K562 (cell line): Measurements from ENCODE around the gene LY6G6C. TPM values are rescaled to one million over a fixed set of nuclear protein-coding genes. Genes with fewer than 3 reads are reported as not detected.

Source experiments
- DIDO1 ChIP-seq: fragments of 450-650 bp; IDR thresholded peaks from 2 replicates; pipeline ENCODE4 v1.6.1; 2016; ENCODE audit warnings: low read depth, missing biosample characterization, missing genetic modification characterization
- ELK3 ChIP-seq: fragments of 450-650 bp; formaldehyde crosslinking; IDR thresholded peaks from 2 replicates; pipeline ENCODE4 v1.4.0; 2020; ENCODE audit warnings: mild to moderate bottlenecking
- ERF ChIP-seq: fragments of 450-650 bp; formaldehyde crosslinking; IDR thresholded peaks from 2 replicates; pipeline ENCODE4 v1.4.0; 2020; ENCODE audit warnings: mild to moderate bottlenecking, mixed read lengths
- GABPB1 ChIP-seq: sonication (generic); formaldehyde crosslinking; IDR thresholded peaks from 2 replicates; pipeline ENCODE4 v1.8.0; 2022; ENCODE audit warnings: mild to moderate bottlenecking, missing genetic modification reagents
- GTF3C2 ChIP-seq: IDR thresholded peaks from 3 replicates; pipeline ENCODE4 v1.6.1; 2011; ENCODE audit warnings: borderline replicate concordance, mild to moderate bottlenecking, moderate library complexity; ENCODE audit not compliant: insufficient read length; ENCODE audit errors: extremely low read depth
- HDAC6 ChIP-seq: IDR thresholded peaks from 2 replicates; pipeline ENCODE4 v1.6.1; 2012; ENCODE audit warnings: low read depth, mild to moderate bottlenecking, control low read depth, inconsistent platforms, low read length, moderate library complexity
- MCM5 ChIP-seq: fragments of 450-650 bp; IDR thresholded peaks from 2 replicates; pipeline ENCODE4 v1.6.1; 2016; ENCODE audit warnings: low read depth
- MXD1 ChIP-seq: fragments of 250-450 bp; sonication (Bioruptor Pico); IDR thresholded peaks from 2 replicates; pipeline ENCODE4 v1.8.0; 2021; ENCODE audit warnings: borderline replicate concordance, mild to moderate bottlenecking, moderate library complexity; ENCODE audit not compliant: poor library complexity, severe bottlenecking
- NFYB ChIP-seq: IDR thresholded peaks from 2 replicates; pipeline ENCODE4 v1.6.1; 2011; ENCODE audit warnings: mild to moderate bottlenecking, moderate library complexity; ENCODE audit not compliant: insufficient read length; ENCODE audit errors: extremely low read depth
- PHTF2 ChIP-seq: fragments of 250-450 bp; sonication (Bioruptor Pico); IDR thresholded peaks from 2 replicates; pipeline ENCODE4 v1.5.0; 2021; ENCODE audit warnings: mild to moderate bottlenecking
- SMAD4 ChIP-seq: fragments of 250-450 bp; sonication (Bioruptor Pico); conservative IDR thresholded peaks from 2 replicates; pipeline ENCODE4 v1.8.0; 2021; ENCODE audit warnings: inconsistent platforms, mild to moderate bottlenecking, moderate library complexity
- SRSF1 ChIP-seq: fragments of 200-400 bp; formaldehyde crosslinking; IDR thresholded peaks from 2 replicates; pipeline ENCODE4 v1.6.1; 2017; ENCODE audit warnings: mild to moderate bottlenecking, low read depth, low read length, moderate library complexity
- ZFP30 ChIP-seq: fragments of 250-450 bp; sonication (Bioruptor Pico); IDR thresholded peaks from 2 replicates; pipeline ENCODE4 v1.8.0; 2022; ENCODE audit warnings: moderate library complexity, mild to moderate bottlenecking, inconsistent platforms, borderline replicate concordance
- ZNF121 ChIP-seq: sonication (generic); formaldehyde crosslinking; conservative IDR thresholded peaks from 2 replicates; pipeline ENCODE4 v1.8.0; 2022; ENCODE audit warnings: missing genetic modification reagents
- ZNF124 ChIP-seq: sonication (generic); formaldehyde crosslinking; IDR thresholded peaks from 2 replicates; pipeline ENCODE4 v1.8.1; 2022; ENCODE audit warnings: missing genetic modification reagents
- ZNF584 ChIP-seq: fragments of 200-800 bp; sonication (Bioruptor generic); IDR thresholded peaks from 2 replicates; pipeline ENCODE4 v1.6.1; 2016; ENCODE audit warnings: low read depth, mild to moderate bottlenecking, missing genetic modification characterization, missing compliant biosample characterization
- ZNF589 ChIP-seq: fragments of 200-800 bp; sonication (Bioruptor generic); IDR thresholded peaks from 2 replicates; pipeline ENCODE4 v1.6.1; 2016; ENCODE audit warnings: low read depth, missing genetic modification characterization, missing compliant biosample characterization
- ZSCAN29 ChIP-seq: fragments of 450-650 bp; IDR thresholded peaks from 2 replicates; pipeline ENCODE4 v1.6.1; 2017
- polyA plus RNA-seq, 8 experiments: library from polyadenylated mRNA; depleted of rRNA in 4 of 8; stranded (reverse) in 5 of 8; unstranded in 3 of 8; fragments of >200 nt; fragmentation: Nextera tagmentation in 2 of 8; fragmentation: Illumina TruSeq in 1 of 8; extraction: Ambion mirVana in 2 of 8; extraction: Trizol in 1 of 8; gene quantifications; 2 replicates each; pipeline versions ENCODE4 v1.2.1 to v1.2.3, GENCODE V29; 2011 to 2014; ENCODE audit warnings: inconsistent platforms in 1 of 8, missing spikeins in 1 of 8
- total RNA-seq, 7 experiments: library from RNA; depleted of rRNA in 6 of 7; stranded (reverse); fragments of >200 nt in 6 of 7; fragmentation: Illumina TruSeq in 2 of 7; extraction: Trizol in 2 of 7; gene quantifications; 2 replicates each; pipeline versions ENCODE4 v1.2.1 to v1.2.3, GENCODE V29; 2011 to 2021; ENCODE audit warnings: low replicate concordance in 1 of 7
- TF ChIP-seq, protein P1 (sequence below): fragments of 250-450 bp; sonication (Bioruptor Pico); IDR thresholded peaks from 2 replicates; pipeline ENCODE4 v1.9.0; 2021; ENCODE audit warnings: mild to moderate bottlenecking, inconsistent platforms
- TF ChIP-seq, protein P2 (sequence below): sonication (generic); formaldehyde crosslinking; IDR thresholded peaks from 2 replicates; pipeline ENCODE4 v1.5.0; 2020; ENCODE audit warnings: missing genetic modification reagents

Gene LY6G6C
- total and polyA plus RNA-seq, 9 of the 15 experiments (the other 6 are each of a cell fraction or from before 2014, with no cell fraction given): 0.06 to 0.20 TPM; not detected in 7

DNA sequence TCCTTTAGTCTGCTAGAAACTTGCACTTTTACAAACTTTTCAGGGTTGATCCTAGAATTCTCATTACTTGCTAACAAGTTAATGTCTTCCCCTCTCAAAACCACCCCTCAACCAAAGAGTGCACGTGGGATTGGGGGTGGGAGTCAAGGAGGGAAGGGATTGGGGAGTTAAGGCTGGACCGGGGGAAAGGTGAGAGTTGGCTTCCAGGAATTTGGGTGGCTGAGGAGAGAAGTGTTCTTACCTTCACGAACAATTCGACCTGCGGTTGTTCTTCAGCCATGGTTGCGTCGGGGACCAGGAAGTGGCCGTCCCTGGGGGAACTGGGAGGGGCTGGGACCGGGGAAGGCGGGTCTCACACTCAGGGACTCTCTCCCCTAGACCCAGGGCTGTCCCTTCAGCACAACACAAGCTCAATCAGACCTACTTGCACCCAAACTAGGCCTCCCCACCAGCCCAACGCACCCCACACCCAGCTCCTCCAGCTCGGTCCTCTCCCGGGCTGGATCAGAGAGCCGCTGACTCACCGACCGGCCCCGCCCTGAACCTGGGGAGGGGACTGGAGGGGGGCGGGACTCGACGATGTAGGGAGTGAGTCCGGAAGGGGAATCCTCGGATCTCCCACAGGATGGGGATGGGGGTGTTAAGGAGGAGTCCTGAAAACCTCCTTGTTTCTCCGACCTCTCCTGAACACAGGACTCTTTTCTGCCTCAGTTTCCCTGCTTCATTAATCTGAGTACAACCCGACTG lies 14.6 kb upstream of the LY6G6C start, which contains the start of gene CLIC1 (continued):
- TF ChIP-seq, protein P1, sequence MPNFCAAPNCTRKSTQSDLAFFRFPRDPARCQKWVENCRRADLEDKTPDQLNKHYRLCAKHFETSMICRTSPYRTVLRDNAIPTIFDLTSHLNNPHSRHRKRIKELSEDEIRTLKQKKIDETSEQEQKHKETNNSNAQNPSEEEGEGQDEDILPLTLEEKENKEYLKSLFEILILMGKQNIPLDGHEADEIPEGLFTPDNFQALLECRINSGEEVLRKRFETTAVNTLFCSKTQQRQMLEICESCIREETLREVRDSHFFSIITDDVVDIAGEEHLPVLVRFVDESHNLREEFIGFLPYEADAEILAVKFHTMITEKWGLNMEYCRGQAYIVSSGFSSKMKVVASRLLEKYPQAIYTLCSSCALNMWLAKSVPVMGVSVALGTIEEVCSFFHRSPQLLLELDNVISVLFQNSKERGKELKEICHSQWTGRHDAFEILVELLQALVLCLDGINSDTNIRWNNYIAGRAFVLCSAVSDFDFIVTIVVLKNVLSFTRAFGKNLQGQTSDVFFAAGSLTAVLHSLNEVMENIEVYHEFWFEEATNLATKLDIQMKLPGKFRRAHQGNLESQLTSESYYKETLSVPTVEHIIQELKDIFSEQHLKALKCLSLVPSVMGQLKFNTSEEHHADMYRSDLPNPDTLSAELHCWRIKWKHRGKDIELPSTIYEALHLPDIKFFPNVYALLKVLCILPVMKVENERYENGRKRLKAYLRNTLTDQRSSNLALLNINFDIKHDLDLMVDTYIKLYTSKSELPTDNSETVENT (CRISPR knock-in tag): peak; percentile 97
- TF ChIP-seq ZNF121 (CRISPR knock-in tag): peak; percentile 32; the same call in 1 of the 2 replicates
- TF ChIP-seq NFYB: no peak
- peak; percentile 28; the same call in 1 of the 2 replicates for TF ChIP-seq SMAD4 (CRISPR knock-in tag)
- TF ChIP-seq GABPB1 (CRISPR knock-in tag): no peak
- no peak for TF ChIP-seq SRSF1
- no peak for TF ChIP-seq ZNF124
- peak; percentile 60; the same call in 1 of the 2 replicates for TF ChIP-seq ERF (CRISPR knock-in tag)
- TF ChIP-seq PHTF2 (CRISPR knock-in tag): no peak
- no peak for TF ChIP-seq ZNF584 (CRISPR knock-in tag)
- TF ChIP-seq GTF3C2: no peak
- TF ChIP-seq ZSCAN29: no peak
- no peak for TF ChIP-seq ELK3 (CRISPR knock-in tag)
- TF ChIP-seq MXD1 (CRISPR knock-in tag): peak; percentile 28
- no peak for TF ChIP-seq HDAC6
- TF ChIP-seq, protein P2, sequence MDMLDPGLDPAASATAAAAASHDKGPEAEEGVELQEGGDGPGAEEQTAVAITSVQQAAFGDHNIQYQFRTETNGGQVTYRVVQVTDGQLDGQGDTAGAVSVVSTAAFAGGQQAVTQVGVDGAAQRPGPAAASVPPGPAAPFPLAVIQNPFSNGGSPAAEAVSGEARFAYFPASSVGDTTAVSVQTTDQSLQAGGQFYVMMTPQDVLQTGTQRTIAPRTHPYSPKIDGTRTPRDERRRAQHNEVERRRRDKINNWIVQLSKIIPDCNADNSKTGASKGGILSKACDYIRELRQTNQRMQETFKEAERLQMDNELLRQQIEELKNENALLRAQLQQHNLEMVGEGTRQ (CRISPR knock-in tag): no peak
- no peak for TF ChIP-seq MCM5
- no peak for TF ChIP-seq DIDO1 (tag)
- no peak for TF ChIP-seq ZNF589 (CRISPR knock-in tag)
- TF ChIP-seq ZFP30 (CRISPR knock-in tag): no peak; the same call in 1 of the 2 replicates
